ENCODE measurements around the gene RSPO3. TPM values are rescaled to one million over a fixed set of nuclear protein-coding genes. Genes with fewer than 3 reads are reported as not detected.

Gene RSPO3
- total and polyA plus RNA-seq, 2 of the 4 experiments (the other 2 are of a cell fraction), result not detected

- H2AK9ac ChIP-seq (replicated peaks; ENCODE audit: low read depth, low read length, poor library complexity), result no peak overlapping the region
- no peak overlapping the region for H2BK15ac ChIP-seq (ENCODE audit: low read depth, low read length)
- no peak overlapping the region for H3K56ac ChIP-seq (ENCODE audit: extremely low read depth, insufficient read depth, low read length)
- H3K18ac ChIP-seq (ENCODE audit: low read depth, low read length), result no peak overlapping the region
- no peak overlapping the region for H4K5ac ChIP-seq (ENCODE audit: low read depth, low read length)
- no peak for TF ChIP-seq SMC3 (IDR thresholded peaks at IDR 0.05; ENCODE audit: low read depth, low read length)
- no peak for TF ChIP-seq MAZ (IDR thresholded peaks at IDR 0.05; ENCODE audit: borderline replicate concordance, low read depth, low read length)
- TF ChIP-seq NFE2L2 (IDR thresholded peaks at IDR 0.05; ENCODE audit: low read depth, low read length), result no peak
- TF ChIP-seq MAFK (IDR thresholded peaks at IDR 0.05; ENCODE audit: low read depth, low read length), result no peak
- H3K14ac ChIP-seq (replicated peaks; ENCODE audit: low read depth, low read length), result no peak overlapping the region
- intact Hi-C loops (cut with micrococcal nuclease), result no loop called here
- no peak for ATAC-seq (ENCODE audit: low read depth)
- no peaks in the 10 kb centered on the region; the same call in 1 of the 2 replicates for H3K27me3 ChIP-seq (ENCODE audit: control insufficient read depth, insufficient read depth, low read length)
- H2BK5ac ChIP-seq (ENCODE audit: low read depth, low read length, poor library complexity, severe bottlenecking), result no peak overlapping the region
- H3K9me1 ChIP-seq (ENCODE audit: insufficient read depth, low read length), result no peaks in the 10 kb centered on the region
- no peak overlapping the region for H4K91ac ChIP-seq (ENCODE audit: insufficient read depth, low read depth, low read length)
- H4K20me1 ChIP-seq (ENCODE audit: insufficient read depth, low read length), result no peaks in the 10 kb centered on the region
- H3K4me3 ChIP-seq (ENCODE audit: insufficient read depth, low read depth, low read length), result no peak overlapping the region
- H2BK20ac ChIP-seq (ENCODE audit: low read depth, low read length), result no peak overlapping the region
- no peak overlapping the region for H2BK120ac ChIP-seq (ENCODE audit: low read depth, low read length)
- H3K4me1 ChIP-seq (ENCODE audit: control insufficient read depth, insufficient read depth, low read length), result no peaks in the 10 kb centered on the region
- H4K8ac ChIP-seq (ENCODE audit: low read depth in 2 of 2, low read length in 2 of 2), result no peak overlapping the region
- no peaks in the 10 kb centered on the region for H3K9me3 ChIP-seq (ENCODE audit: control insufficient read depth, insufficient read depth, low read length)
- no peak overlapping the region for H3K23ac ChIP-seq (ENCODE audit: low read depth, low read length)
- in situ Hi-C loops (cut with MboI; ENCODE audit: low sequenced_read_pairs), result no loop called here
- H3K79me1 ChIP-seq (ENCODE audit: low read depth in 1 of 2, low read length in 2 of 2), result no peaks in the 10 kb centered on the region
- no TSS peak for BruUV-seq (replicated peaks)
- dilution Hi-C loops (cut with HindIII; ENCODE audit: low sequenced_read_pairs, unreplicated experiment), result no loop called here
- POLR2A ChIA-PET (ENCODE audit: unreplicated experiment), result no interaction called here
- H3K4ac ChIP-seq (ENCODE audit: low read depth, low read length), result no peak overlapping the region
- no peak overlapping the region for H2AFZ ChIP-seq (replicated peaks; ENCODE audit: low read length, poor library complexity)
- CTCF ChIA-PET, result no interaction called here
- no peak overlapping the region for H3K4me2 ChIP-seq (ENCODE audit: low read depth, low read length)
- H3K9ac ChIP-seq (ENCODE audit: low read depth, low read length), result no peak overlapping the region
- no peak for DNase-seq
- H3K27ac ChIP-seq (ENCODE audit: insufficient read depth, low read length), result no peak overlapping the region
- H3K36me3 ChIP-seq (ENCODE audit: control insufficient read depth, insufficient read depth, low read length), result no peaks in the 10 kb centered on the region
- no peak overlapping the region for H2AK5ac ChIP-seq (ENCODE audit: low read depth, low read length)
These were observed 38.8 kb upstream of the RSPO3 start for GRCh38 chr6:127079681-127080080.

All from IMR-90 (cell line).